CMK (cell line): ENCODE measurements around the gene TUSC1.
"Not testable (repeated sequence)": the region's sequence is repeated elsewhere in the genome, so short reads cannot be mapped to it uniquely, and the experiment has no call there.

Experiments
- DNase-seq: peaks from one replicate; pipeline ENCODE4 v3.0.0-alpha.2; 2010; ENCODE audit warnings: low read depth

Gene TUSC1

DNA sequence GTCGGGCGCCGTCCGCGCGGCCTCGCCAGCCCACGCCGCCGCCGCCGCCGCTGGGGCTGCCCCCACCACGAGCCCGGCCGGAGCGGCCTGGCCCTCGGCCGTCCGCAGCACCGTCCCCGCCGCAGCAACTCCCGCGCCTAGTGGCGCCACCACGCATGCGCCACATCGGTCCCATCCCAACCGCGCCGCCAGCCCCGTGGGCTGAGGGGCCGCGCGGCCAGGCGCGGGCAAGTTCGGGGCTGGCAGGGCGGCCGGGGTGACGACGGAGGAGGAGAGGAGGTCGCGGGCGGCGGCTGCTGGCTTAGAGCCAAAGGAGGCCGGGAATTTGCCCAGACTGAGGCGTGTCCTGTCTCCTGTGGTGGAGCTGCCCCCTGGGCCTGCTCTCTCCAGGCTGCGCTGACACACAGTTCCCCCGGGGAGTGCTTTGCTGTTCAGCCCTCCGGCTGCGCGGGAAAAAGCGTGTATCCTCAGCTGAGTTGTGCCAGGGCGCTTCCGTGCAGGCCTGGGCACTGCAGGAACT, at the start of gene TUSC1:
TSS of gene TUSC1 (minus strand) at position 298 of the 520 bp plus-strand sequence. CDS start at position 166, 132 bp downstream.
- peak; percentile 84 for DNase-seq

DNA sequence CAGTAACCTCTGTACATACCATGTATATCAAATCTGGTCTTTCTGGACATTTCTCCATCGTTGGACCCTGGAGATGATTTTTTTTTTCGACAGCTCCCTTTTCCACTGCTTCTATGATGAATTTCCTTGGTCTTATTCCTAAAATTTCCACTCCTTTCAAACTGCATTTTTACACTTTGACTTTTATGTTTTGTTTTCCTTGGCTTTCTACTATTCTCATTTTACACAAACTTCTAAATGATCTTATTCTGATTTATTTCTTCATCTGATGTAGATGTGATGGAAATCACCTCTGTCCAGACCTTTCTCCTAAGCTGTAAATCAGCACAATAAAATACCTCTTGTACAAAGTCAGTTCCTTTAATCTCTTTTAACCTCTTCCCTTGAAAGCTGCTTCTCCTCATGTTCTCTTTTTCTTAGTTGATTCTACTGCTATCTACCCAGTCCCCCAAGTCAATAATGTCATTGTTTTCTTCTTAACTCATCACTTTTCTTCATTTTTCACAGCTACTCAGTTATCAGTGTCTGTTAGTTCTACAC, 48.7 kb upstream of the TUSC1 start:
- DNase-seq: no peak

DNA sequence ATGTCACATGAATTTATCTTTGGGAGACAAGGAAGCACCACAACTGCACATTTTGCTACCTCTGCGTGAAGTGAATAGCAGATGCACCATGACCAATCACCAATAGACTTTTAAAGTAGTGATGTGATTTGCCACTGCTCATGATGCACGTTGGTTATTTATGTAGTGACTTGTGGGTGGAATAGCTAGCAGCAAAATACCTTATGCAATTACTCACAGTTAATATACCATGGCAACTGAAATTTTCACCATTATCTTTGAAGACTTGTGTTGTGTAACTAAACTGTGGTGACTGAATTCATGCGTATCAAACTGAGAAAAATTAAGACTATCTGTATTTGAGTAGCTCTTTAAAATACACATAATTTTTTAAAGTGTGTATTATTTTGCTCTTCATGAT, 46.2 kb upstream of the TUSC1 start:
- DNase-seq: no peak

- no peak for DNase-seq
Measured at GRCh38 chr9:25716220-25716872, 38.1 kb upstream of the TUSC1 start.

DNA sequence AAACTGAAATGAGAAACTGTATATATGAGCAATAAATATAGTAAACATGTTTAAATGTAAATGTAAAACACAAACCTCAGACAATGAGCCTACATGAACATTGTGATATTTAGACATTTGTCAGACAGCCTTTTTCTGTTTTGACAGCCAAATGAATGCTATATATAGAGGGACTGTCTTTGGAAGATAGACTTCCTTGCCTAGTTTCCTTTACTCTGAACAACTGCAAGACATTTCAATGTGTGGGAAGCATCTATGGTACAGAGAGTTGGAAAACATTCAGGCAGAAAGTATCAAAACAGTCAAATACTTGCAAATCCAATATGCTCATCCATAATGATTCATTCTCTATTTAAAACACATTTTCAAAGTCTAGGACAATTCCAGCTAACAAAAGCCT, 31.7 kb upstream of the TUSC1 start:
- DNase-seq: no peak

DNA sequence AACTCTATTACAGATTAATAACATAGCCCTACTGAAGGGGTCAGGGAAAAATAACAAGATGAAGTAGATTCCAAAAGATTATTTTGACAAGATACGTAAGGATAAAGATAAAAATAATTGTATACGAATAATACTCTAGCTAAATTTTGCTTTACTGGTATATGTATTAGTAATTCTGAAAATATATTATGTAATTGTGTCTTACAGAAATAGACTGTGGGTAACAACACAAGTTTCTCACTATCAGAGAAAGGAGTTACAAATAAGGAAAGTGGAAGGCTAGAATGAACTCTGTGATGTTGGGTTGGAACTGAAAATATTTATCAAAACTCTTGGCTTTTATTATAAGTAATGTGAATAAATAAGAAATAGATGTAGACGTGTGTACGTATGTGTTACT, 26.6 kb upstream of the TUSC1 start:
- no peak for DNase-seq

DNA sequence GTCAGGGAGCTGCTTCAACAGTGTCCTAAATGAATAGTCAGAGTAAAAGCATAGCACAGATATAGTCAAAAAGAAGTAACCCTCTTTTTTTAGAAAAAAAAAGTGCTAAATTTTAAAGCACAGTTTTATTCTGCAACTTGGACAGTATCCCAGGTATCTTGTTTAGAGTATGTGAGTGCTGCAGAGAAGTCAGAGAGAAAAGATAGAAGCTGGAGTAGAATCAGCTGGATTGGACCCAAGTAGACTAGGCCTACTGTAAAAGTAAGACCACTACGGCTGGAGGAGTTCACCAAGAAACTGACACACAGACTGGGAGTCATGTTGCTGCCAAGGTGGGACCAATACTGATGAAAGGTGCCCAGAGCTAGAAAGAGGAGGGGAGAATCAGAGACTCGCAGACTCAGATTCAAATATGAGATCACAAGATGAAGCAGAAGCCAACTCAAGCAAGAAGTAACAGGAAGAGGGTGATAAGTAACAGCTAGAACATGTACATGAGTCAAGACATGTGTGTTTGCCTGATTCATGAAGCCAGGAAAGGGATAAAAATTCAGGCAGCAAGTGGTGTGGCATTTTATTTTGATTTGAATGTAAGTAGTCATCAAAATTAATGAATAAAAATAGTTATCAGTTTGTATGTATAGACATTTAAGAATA, 25.6 kb upstream of the TUSC1 start:
- no peak for DNase-seq

DNA sequence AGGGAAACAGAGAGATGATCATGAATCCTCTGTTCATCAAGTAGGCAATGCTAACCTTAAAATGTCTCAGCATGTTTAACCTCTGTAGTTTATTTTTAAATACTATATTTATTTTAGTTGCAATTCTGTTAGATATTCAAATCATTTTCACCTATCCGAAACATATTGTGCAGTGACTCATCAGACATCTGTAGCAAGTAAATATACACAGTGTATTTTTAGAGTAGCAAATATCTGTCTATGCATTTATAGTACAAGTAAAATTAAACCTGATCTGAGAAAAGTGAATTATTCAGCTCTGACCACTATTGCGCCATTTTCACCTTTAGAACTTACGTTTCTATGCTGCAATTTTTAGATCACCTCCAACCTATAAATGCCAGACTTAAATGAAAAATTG, 24.3 kb upstream of the TUSC1 start:
- no peak for DNase-seq

- not testable (repeated sequence) for DNase-seq
Measured at GRCh38 chr9:25700899-25701298, 22.7 kb upstream of the TUSC1 start.

GRCh38 chr9:25700430-25700829, 22.2 kb upstream of the TUSC1 start:
- no peak for DNase-seq

DNA sequence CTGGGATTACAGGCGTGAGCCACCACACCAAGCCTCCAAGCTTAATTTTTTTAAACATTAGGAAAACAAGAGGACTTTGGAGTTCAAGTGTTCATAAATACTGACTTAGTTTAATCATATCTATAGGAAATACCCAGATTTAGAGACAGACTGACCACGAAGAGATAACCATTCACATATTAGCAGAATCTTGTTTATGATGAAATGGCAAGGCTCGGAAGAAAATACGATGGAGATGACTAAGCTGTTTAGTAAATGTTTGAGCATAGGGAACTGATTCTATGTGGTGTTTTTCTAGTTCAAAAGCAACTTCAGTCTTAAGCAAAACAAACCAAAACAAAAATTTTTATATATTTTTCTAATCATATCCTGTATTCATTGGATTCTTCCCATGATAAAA, 13.5 kb upstream of the TUSC1 start:
- DNase-seq: no peak

- no peak for DNase-seq
Measured at GRCh38 chr9:25684321-25684720, 6.1 kb upstream of the TUSC1 start.

GRCh38 chr9:25681266-25681665, 3.0 kb upstream of the TUSC1 start:
- no peak for DNase-seq

GRCh38 chr9:25678846-25679360, 659 bp upstream of the TUSC1 start:
- no peak for DNase-seq

DNA sequence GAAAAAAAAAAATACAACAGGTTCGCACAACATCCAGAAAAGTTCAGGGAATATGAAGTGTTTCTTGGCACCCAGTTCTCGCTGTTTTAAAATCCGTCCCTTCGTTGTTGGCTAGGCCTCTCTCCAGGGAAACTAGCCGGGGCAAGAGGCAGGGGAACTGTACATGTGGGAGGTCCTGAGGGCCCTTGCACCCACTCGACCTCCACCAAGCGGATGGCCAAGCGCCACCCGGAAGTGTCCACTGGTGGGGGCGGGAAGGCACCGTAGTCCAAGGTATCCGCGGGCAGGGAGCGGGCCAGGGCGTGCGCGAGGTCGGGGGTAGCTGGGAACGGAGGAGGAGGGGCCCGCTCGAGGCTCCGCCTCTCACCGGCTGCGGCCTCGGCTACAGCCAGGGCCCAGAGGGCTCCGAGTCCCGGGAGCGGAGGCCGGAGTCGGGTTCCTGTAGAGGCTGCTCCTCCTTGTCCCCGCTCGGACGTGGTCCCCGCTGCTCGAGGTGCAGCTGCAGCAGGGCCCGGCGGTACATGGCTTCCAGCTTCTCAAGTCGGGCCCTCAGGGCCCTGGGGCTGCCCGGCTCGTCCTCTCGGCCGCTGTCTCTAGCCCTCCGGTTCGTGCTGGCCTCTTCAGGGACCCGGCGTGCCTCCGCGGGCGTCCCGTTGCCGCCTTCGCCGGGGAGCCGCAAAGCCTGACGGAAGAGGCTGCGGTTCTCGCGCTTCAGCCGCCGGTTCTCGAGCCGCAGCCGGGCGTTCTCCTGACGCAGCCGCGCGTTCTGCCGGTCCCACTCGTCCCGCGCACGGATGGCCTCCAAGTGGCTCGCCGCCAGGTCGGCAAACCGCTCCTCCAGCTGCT, 720 bp downstream of the TUSC1 start:
- peak; percentile 86 for DNase-seq

DNA sequence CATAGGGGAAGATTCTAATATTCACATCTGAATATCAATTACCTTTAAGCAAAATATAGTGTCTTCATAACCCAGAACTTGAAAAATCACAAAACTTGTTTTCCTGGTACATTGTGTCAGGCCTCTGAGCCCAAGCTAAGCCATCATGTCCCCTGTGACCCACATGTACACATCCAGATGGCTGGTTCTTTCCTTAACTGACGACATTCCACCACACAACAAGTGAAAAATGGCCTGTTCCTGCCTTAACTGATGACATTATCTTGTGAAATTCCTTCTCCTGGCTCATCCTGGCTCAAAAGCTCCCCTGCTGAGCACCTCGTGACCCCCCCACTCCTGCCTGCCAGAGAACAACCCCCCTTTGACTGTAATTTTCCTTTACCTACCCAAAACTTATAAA, 2.4 kb downstream of the TUSC1 start:
- not testable (repeated sequence) for DNase-seq

GRCh38 chr9:25658571-25658970, 19.7 kb downstream of the TUSC1 start:
- no peak for DNase-seq

DNA sequence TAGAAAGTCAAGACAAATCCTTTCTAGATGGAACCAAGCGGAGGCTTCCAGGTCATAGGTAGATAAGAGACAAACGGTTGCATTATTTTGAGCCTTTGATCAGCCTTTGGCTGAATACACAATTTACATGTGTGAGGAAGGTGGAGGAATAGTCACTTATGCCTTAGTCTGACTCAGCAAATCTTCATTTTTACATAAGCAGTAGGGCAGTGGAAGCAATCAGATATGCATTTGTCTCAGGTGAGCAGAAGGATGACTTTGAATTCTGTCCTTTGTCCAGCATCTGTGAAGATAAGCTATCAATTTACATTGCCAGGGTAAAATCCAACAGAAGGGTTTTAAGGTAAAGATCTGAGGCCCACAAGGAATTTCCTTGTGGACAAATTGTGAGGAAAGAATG, 23.8 kb downstream of the TUSC1 start:
- DNase-seq: no peak

DNA sequence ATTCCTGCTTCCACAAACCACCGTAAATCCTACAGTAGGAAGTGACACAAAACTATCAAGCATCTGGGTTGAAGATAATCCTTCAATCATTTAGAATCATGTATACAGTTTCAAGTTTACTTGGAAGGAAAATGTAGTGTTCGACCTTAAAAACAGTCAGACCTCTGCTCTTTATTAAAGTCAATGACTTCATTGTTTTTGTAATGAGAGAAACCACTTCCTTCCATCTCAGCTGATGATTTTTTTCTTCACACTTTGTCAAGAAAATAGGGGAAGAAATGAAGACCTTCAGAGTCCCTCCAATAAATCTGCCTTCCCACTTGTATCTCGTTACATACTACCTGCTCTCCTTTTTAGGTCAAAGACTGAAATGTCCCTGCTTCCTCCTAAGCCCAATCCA, 30.1 kb downstream of the TUSC1 start:
- DNase-seq: no peak

DNA sequence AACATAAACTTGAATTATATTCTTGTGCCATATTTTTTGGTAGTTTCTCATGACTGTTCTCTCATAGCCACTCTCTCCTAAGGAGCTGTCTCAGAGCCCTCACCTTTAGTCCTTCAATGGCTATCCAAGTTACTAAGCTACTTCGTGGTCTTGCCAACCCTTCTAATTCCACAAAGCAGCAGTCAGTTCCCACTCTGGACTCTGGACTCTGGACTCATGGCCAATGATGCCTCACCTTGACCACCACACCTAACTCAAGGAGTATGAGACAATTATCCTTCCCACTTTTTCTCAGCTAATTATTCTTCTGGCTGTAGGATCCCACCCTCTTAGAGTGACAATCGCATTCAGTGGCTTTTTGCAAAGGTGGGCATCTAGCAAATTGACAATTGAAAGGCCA, 42.2 kb downstream of the TUSC1 start:
- no peak for DNase-seq

DNA sequence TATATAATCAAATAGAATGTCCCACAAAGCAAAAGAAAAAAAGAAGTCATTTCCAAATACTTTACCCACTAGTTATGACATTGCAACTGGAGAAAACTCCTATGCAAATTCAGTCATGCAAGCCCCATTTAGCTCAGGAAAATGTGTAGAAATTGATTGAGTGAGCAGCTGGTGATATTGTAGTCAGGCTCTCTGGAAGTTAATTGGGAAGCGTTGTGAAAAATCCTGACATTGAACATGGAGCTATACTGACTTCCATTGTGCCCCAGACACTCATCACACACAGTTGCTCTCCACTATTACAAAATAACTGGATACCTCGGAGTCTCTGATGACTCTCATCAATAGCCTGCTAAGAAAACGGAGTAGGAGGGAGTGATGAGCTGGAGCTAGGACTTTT, 49.0 kb downstream of the TUSC1 start:
- no peak for DNase-seq
